IMR-90 (cell line): ENCODE results near the gene GLUD1. TPM values are rescaled to one million over a fixed set of nuclear protein-coding genes. Genes with fewer than 3 reads are reported as not detected.

Experiments used
- ATAC-seq: fragments of 200-7000 bp; cut with Tn5 transposase; 2 replicates; pipeline ENCODE4 v1.9.1; 2020; ENCODE audit warnings: low read depth, mild to moderate bottlenecking, moderate library complexity
- BruUV-seq: library from RNA; stranded (reverse); fragments of 400-500 nt; replicated peaks from 2 replicates; lab custom pipeline; 2021; lab: Mats Ljungman, UMichigan
- CTCF ChIA-PET: fragments of 300-600 bp; formaldehyde crosslinking; extraction: SDS; loops from one replicate; lab custom pipeline; 2021; ENCODE audit warnings: antibody characterized with exemption; lab: Yijun Ruan, JAX
- POLR2A ChIA-PET: fragments of 300-600 bp; sonication (Branson Sonifier 250); formaldehyde crosslinking; loops from one replicate; lab custom pipeline; 2022; ENCODE audit warnings: antibody characterized with exemption; ENCODE audit not compliant: unreplicated experiment; lab: Charles Lee
- DNase-seq: peaks from one replicate; pipeline ENCODE4 v3.0.0; 2013
- H2AFZ ChIP-seq: replicated peaks from 2 replicates; pipeline ENCODE3; 2013; ENCODE audit warnings: low read length, mild to moderate bottlenecking; ENCODE audit not compliant: poor library complexity
- H2AK5ac ChIP-seq: 2 replicates; pipeline ENCODE4 v1.6.1; 2013; ENCODE audit warnings: low read depth, low read length, inconsistent platforms
- H2AK9ac ChIP-seq: replicated peaks from 2 replicates; pipeline ENCODE3; 2013; ENCODE audit warnings: mild to moderate bottlenecking, low read depth, low read length, moderate library complexity; ENCODE audit not compliant: poor library complexity
- H2BK120ac ChIP-seq: 2 replicates; pipeline ENCODE4 v1.6.1; 2013; ENCODE audit warnings: low read depth, low read length, inconsistent platforms
- H2BK15ac ChIP-seq: 3 replicates; pipeline ENCODE4 v1.6.1; 2013; ENCODE audit warnings: low read depth, low read length, inconsistent platforms
- H2BK20ac ChIP-seq: 2 replicates; pipeline ENCODE4 v1.6.1; 2013; ENCODE audit warnings: low read depth, mild to moderate bottlenecking, inconsistent platforms, low read length, moderate library complexity
- H2BK5ac ChIP-seq: 2 replicates; pipeline ENCODE4 v1.6.1; 2013; ENCODE audit warnings: mild to moderate bottlenecking, low read depth, low read length, inconsistent platforms; ENCODE audit not compliant: poor library complexity, severe bottlenecking
- H3K14ac ChIP-seq: replicated peaks from 2 replicates; pipeline ENCODE4 v1.6.1; 2013; ENCODE audit warnings: low read depth, low read length, inconsistent platforms
- H3K18ac ChIP-seq: 2 replicates; pipeline ENCODE4 v1.6.1; 2013; ENCODE audit warnings: low read depth, low read length, control low read depth
- H3K23ac ChIP-seq: 2 replicates; pipeline ENCODE4 v1.6.1; 2013; ENCODE audit warnings: low read depth, low read length, inconsistent platforms
- H3K27ac ChIP-seq: 2 replicates; pipeline ENCODE4 v1.5.1; 2013; ENCODE audit warnings: mild to moderate bottlenecking, control low read depth, low read length; ENCODE audit not compliant: insufficient read depth
- H3K27me3 ChIP-seq: 2 replicates; pipeline ENCODE4 v1.6.1; 2013; ENCODE audit warnings: low read length; ENCODE audit not compliant: control insufficient read depth, insufficient read depth
- H3K36me3 ChIP-seq: 2 replicates; pipeline ENCODE4 v1.6.1; 2013; ENCODE audit warnings: low read length, mixed read lengths; ENCODE audit not compliant: control insufficient read depth, insufficient read depth
- H3K4ac ChIP-seq: 2 replicates; pipeline ENCODE4 v1.6.1; 2013; ENCODE audit warnings: low read depth, low read length, inconsistent platforms
- H3K4me1 ChIP-seq: 2 replicates; pipeline ENCODE4 v1.6.1; 2013; ENCODE audit warnings: low read length, mixed read lengths; ENCODE audit not compliant: control insufficient read depth, insufficient read depth
- H3K4me2 ChIP-seq: 2 replicates; pipeline ENCODE4 v1.6.1; 2013; ENCODE audit warnings: low read depth, mild to moderate bottlenecking, control low read depth, low read length, moderate library complexity
- H3K4me3 ChIP-seq: 2 replicates; pipeline ENCODE4 v1.5.1; 2013; ENCODE audit warnings: low read depth, mild to moderate bottlenecking, control low read depth, low read length, moderate library complexity; ENCODE audit not compliant: insufficient read depth
- H3K56ac ChIP-seq: 2 replicates; pipeline ENCODE4 v1.6.1; 2013; ENCODE audit warnings: low read length, inconsistent platforms; ENCODE audit not compliant: insufficient read depth; ENCODE audit errors: extremely low read depth
- H3K79me1 ChIP-seq, 2 experiments: 2 replicates each; pipeline ENCODE4 v1.6.1; 2013; ENCODE audit warnings: low read length in 2 of 2, inconsistent platforms in 1 of 2, low read depth in 1 of 2
- H3K9ac ChIP-seq: 2 replicates; pipeline ENCODE4 v1.6.1; 2013; ENCODE audit warnings: low read depth, low read length, control low read depth
- H3K9me1 ChIP-seq: 2 replicates; pipeline ENCODE4 v1.6.1; 2013; ENCODE audit warnings: low read length, inconsistent platforms; ENCODE audit not compliant: insufficient read depth
- H3K9me3 ChIP-seq: 2 replicates; pipeline ENCODE4 v1.6.1; 2013; ENCODE audit warnings: low read length; ENCODE audit not compliant: control insufficient read depth, insufficient read depth
- H4K20me1 ChIP-seq: 2 replicates; pipeline ENCODE4 v1.6.1; 2013; ENCODE audit warnings: low read length, inconsistent platforms; ENCODE audit not compliant: insufficient read depth
- H4K5ac ChIP-seq: 2 replicates; pipeline ENCODE4 v1.6.1; 2013; ENCODE audit warnings: mild to moderate bottlenecking, low read depth, low read length, control low read depth
- H4K8ac ChIP-seq, 2 experiments: 2 replicates each; pipeline ENCODE4 v1.6.1; 2013; ENCODE audit warnings: low read depth in 2 of 2, low read length in 2 of 2, control low read depth in 1 of 2, inconsistent platforms in 1 of 2
- H4K91ac ChIP-seq: 2 replicates; pipeline ENCODE4 v1.6.1; 2013; ENCODE audit warnings: low read depth, low read length, inconsistent platforms; ENCODE audit not compliant: insufficient read depth
- BHLHE40 ChIP-seq: fragments of 150-350 bp; IDR thresholded peaks from 2 replicates; pipeline ENCODE4 v1.6.1; 2016; ENCODE audit warnings: mild to moderate bottlenecking, low read depth, low read length
- CEBPB ChIP-seq: IDR thresholded peaks from 2 replicates; pipeline ENCODE4 v1.6.1; 2012; ENCODE audit warnings: low read depth, low read length, improper control_type of control experiment
- MAZ ChIP-seq: IDR thresholded peaks from 2 replicates; pipeline ENCODE4 v1.6.1; 2012; ENCODE audit warnings: low read depth, mild to moderate bottlenecking, low read length, improper control_type of control experiment, moderate library complexity, borderline replicate concordance
- RAD21 ChIP-seq: IDR thresholded peaks from 2 replicates; pipeline ENCODE4 v1.6.1; 2012; ENCODE audit warnings: low read length, improper control_type of control experiment
- RCOR1 ChIP-seq: IDR thresholded peaks from 2 replicates; pipeline ENCODE4 v1.6.1; 2012; ENCODE audit warnings: mild to moderate bottlenecking, low read length, improper control_type of control experiment; ENCODE audit not compliant: insufficient replicate concordance
- RFX5 ChIP-seq: IDR thresholded peaks from 2 replicates; pipeline ENCODE4 v1.8.0; 2012; ENCODE audit warnings: low read depth, mild to moderate bottlenecking, low read length, moderate library complexity
- SMC3 ChIP-seq: fragments of 150-350 bp; IDR thresholded peaks from 2 replicates; pipeline ENCODE4 v1.6.1; 2016; ENCODE audit warnings: low read depth, mild to moderate bottlenecking, antibody characterized with exemption, low read length, moderate library complexity
- WGBS, 2 experiments: methylation state at CpG; one replicate each; pipeline versions ENCODE4 v1.1.5 to v1.1.7; 2013; ENCODE audit warnings: missing lambda C conversion rate in 2 of 2; ENCODE audit not compliant: insufficient read length in 1 of 2; ENCODE audit errors: extremely low coverage in 2 of 2; 5-methylcytosine and 5-hydroxymethylcytosine counted together
- dilution Hi-C: fragments of 300-500 bp; cut with HindIII; formaldehyde crosslinking; loops from one replicate; pipeline ENCODE4 v1.14.3; 2018; ENCODE audit warnings: low sequenced_read_pairs; ENCODE audit not compliant: unreplicated experiment
- in situ Hi-C: fragments of 300-500 bp; cut with MboI; formaldehyde crosslinking; loops from 3 replicates; pipeline ENCODE4 v1.14.3; 2019; ENCODE audit warnings: low sequenced_read_pairs, inconsistent platforms, mixed read lengths
- intact Hi-C: fragments of 100-400 bp; cut with micrococcal nuclease; formaldehyde crosslinking; loops from 2 replicates; pipeline ENCODE4 v1.10.0; 2022
- polyA plus RNA-seq, 3 experiments: library from polyadenylated mRNA; depleted of rRNA; stranded (reverse); fragments of >200 nt; gene quantifications; 2 replicates each; pipeline ENCODE4 v1.2.3, GENCODE V29; 2012; ENCODE audit warnings: low replicate concordance in 1 of 3
- total RNA-seq: library from RNA; depleted of rRNA; stranded (reverse); fragments of >200 nt; gene quantifications from 2 replicates; pipeline ENCODE4 v1.2.3, GENCODE V29; 2012
- TF ChIP-seq, protein P1 (sequence below): fragments of 150-350 bp; IDR thresholded peaks from 2 replicates; pipeline ENCODE4 v1.6.1; 2016; ENCODE audit warnings: low read depth, mild to moderate bottlenecking, low read length, moderate library complexity, borderline replicate concordance

Gene GLUD1
- total and polyA plus RNA-seq, 2 of the 4 experiments (the other 2 are of a cell fraction) = 64.8 to 210 TPM

DNA sequence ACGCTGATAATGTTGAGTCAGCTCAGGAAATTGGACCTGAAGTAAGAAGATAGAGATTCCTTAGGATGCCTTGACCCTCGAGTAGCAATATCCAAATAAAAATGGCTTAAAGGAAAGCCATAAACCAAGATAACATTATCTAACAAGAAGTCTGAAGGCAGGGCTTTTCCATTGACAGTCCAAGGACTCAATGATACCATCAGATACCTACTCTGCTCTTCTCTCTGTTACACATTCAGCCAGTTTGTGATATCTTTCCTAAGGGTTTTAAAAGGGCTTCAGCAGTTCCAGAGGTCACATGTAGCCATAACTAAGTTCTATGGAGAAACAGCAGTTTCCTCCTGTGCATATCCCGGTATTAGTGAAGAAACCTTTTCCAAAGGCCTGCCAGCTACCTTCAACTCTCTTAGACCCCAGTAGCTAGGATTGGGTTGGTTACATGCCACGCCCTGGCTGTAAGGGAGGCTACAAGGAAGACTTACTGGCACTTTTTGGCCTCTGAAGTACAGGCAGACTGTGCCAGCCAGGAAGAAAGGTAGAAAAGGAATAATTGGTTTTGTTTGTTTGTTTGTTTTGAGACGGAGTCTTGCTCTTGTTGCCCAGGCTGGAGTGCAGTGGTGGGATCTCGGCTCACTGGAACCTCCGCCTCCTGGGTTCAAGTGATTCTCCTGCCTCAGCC, 10.9 kb upstream of the GLUD1 start:
- TF ChIP-seq RAD21 = no peak
- TF ChIP-seq RFX5 = no peak
- no peak for TF ChIP-seq SMC3
- TF ChIP-seq BHLHE40 = no peak
- TF ChIP-seq, protein P1, sequence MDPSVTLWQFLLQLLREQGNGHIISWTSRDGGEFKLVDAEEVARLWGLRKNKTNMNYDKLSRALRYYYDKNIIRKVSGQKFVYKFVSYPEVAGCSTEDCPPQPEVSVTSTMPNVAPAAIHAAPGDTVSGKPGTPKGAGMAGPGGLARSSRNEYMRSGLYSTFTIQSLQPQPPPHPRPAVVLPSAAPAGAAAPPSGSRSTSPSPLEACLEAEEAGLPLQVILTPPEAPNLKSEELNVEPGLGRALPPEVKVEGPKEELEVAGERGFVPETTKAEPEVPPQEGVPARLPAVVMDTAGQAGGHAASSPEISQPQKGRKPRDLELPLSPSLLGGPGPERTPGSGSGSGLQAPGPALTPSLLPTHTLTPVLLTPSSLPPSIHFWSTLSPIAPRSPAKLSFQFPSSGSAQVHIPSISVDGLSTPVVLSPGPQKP = no peak
- TF ChIP-seq CEBPB = no peak
- TF ChIP-seq RCOR1 = no peak
- no peak for TF ChIP-seq MAZ
- Histone ChIP-seq H2AK9ac (no peak overlapping the region), H3K27ac (no peak overlapping the region), H2BK120ac (no peak overlapping the region), H2BK15ac (no peak overlapping the region), H3K14ac (no peak overlapping the region), H3K27me3 (no peaks in the 10 kb centered on the region), H2AFZ (no peak overlapping the region), H4K20me1 (0 out of 2 replicates have a peak, but pooled peaks cover 3% of the 10 kb centered on the region), H3K9me1 (no peaks in the 10 kb centered on the region), H3K9me3 (no peaks in the 10 kb centered on the region), H3K4ac (no peak overlapping the region), H3K4me1 (no peaks in the 10 kb centered on the region), H3K4me2 (no peak overlapping the region), H2BK20ac (no peak overlapping the region), H3K56ac (no peak overlapping the region), H3K18ac (no peak overlapping the region), H3K23ac (no peak overlapping the region), H3K79me1 (peaks cover 13 to 45% of the 10 kb centered on the region in 2 experiments), H4K91ac (no peak overlapping the region), H2BK5ac (no peak overlapping the region), H4K5ac (no peak overlapping the region), H3K4me3 (no peak overlapping the region), H3K9ac (no peak overlapping the region), H3K36me3 (peaks cover 22% of the 10 kb centered on the region), H2AK5ac (no peak overlapping the region), H4K8ac (no peak overlapping the region)
- ATAC-seq (no peak), DNase-seq (no peak)
- BruUV-seq = no TSS peak
- POLR2A ChIA-PET = no interaction called here
- CTCF ChIA-PET = interaction anchor here (0.6 kb wide), 1 partner anchor 488 kb away, joined by 3 read pairs; no protein-coding TSS in a partner anchor
- in situ Hi-C loops = no loop called here
- intact Hi-C loops = no loop called here
- dilution Hi-C loops = no loop called here
- no CpG with 5 or more reads among the region's 7 CpGs for WGBS, 2 experiments
